ENCODE measurements around the gene CASZ1. TPM values are rescaled to one million over a fixed set of nuclear protein-coding genes. Genes with fewer than 3 reads are reported as not detected.

CASZ1 gene
- polyA plus RNA-seq, 3 donors, result 14.0 to 14.6 (median 14.1) TPM

GRCh38 chr1:10756842-10757241, 39.6 kb downstream of the CASZ1 start:
- DNase-seq (ENCODE audit: low read depth in 3 of 3, low spot score in 2 of 3), result no peak

GRCh38 chr1:10755970-10756521, 40.4 kb downstream of the CASZ1 start:
- peak in 1 of 3 donors; percentile 50 for DNase-seq (ENCODE audit: low read depth in 3 of 3, low spot score in 2 of 3)

GRCh38 chr1:10754568-10755329, 41.7 kb downstream of the CASZ1 start:
- DNase-seq (ENCODE audit: low read depth in 3 of 3, low spot score in 2 of 3), result no peak

GRCh38 chr1:10753299-10753698, 43.1 kb downstream of the CASZ1 start:
- DNase-seq (ENCODE audit: low read depth in 3 of 3, low spot score in 2 of 3), result no peak

GRCh38 chr1:10751561-10752085, 44.8 kb downstream of the CASZ1 start:
- DNase-seq (ENCODE audit: low read depth in 3 of 3, low spot score in 2 of 3), result no peak

DNA sequence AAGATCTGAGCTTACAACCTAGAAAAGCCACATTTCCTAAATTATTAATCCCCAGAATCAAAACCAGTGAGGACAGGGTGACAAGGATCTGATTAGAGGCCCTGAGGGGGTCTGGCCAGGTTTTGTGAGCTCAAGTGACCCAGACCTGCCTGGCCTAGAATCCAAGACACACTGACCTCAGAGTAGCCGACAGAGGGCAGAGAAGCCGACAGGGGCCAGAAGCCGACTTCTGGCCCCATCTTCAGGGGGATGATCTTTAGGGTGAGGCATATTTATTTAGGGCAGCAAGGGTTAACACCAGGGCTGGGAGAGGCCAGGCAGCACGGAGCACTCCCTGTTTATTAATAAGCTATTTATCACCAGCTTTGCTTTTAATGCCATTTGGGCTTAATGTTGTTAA, 45.3 kb downstream of the CASZ1 start:
- no peak for DNase-seq (ENCODE audit: low read depth in 3 of 3, low spot score in 2 of 3)

GRCh38 chr1:10745886-10746455, 50.5 kb downstream of the CASZ1 start:
- no peak for DNase-seq (ENCODE audit: low read depth in 3 of 3, low spot score in 2 of 3)

GRCh38 chr1:10745383-10745782, 51.1 kb downstream of the CASZ1 start:
- no peak for DNase-seq (ENCODE audit: low read depth in 3 of 3, low spot score in 2 of 3)

GRCh38 chr1:10744654-10745238, 51.7 kb downstream of the CASZ1 start:
- no peak for DNase-seq (ENCODE audit: low read depth in 3 of 3, low spot score in 2 of 3)

DNA sequence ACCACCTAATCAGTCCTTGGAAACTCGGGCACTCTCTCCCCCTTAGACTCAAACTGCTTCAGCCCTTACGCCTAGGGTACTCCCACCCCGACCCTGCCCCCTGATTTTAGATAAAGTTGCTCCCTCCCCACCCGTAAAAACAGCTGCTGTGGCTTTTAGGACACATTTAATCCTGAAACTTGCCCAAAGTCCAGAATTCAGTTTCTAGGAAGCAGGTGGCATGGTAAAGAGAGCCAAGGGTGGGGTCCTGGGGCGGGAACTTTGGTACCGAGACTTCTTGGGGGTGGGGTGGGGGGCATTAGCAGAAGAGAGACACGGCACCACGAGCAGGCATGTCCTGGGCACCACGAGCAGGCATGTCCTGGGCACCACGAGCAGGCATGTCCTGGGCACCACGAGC, 52.4 kb downstream of the CASZ1 start:
- no peak for DNase-seq (ENCODE audit: low read depth in 3 of 3, low spot score in 2 of 3)

DNA sequence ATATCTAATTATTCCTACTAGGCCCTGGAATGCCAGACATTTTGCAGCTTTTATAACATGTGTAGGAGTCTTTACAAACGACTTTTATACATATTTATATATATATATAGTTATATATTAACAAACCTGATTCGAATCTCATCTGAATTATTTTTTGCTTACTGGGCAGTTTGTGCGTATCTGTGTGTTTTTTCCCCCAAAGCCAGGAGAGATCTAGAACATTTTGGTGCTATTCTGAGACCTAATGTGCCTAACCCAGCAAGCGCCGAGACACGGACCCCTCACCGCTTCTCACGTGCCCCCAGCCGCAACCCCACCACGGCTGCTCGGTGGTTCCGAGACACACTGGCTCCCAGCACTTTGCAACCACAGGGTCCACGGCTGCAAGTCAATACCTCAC, 54.8 kb downstream of the CASZ1 start:
- no peak for DNase-seq (ENCODE audit: low read depth in 3 of 3, low spot score in 2 of 3)

GRCh38 chr1:10740123-10740522, 56.3 kb downstream of the CASZ1 start:
- DNase-seq (ENCODE audit: low read depth in 3 of 3, low spot score in 2 of 3), result no peak

DNA sequence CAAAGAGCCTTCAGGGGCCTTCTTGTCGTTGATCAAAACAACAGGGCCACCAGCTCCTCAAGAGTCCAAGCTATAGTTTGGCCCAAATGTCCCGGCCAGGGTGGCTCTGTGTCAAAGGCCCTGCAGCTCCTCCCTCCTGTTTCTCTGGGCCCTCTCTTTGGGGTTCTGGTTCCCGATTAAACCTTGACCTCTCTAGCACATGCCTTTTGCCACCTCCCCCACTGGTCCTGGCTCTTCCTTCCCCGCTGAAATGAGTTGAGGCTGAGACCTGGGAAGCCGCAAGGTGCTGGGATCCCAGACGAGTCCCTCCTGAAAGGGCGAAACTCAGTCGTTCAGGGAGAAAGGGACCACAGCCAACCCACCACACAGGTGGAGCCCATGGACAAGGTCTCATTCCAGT, 56.9 kb downstream of the CASZ1 start:
- no peak for DNase-seq (ENCODE audit: low read depth in 3 of 3, low spot score in 2 of 3)

DNA sequence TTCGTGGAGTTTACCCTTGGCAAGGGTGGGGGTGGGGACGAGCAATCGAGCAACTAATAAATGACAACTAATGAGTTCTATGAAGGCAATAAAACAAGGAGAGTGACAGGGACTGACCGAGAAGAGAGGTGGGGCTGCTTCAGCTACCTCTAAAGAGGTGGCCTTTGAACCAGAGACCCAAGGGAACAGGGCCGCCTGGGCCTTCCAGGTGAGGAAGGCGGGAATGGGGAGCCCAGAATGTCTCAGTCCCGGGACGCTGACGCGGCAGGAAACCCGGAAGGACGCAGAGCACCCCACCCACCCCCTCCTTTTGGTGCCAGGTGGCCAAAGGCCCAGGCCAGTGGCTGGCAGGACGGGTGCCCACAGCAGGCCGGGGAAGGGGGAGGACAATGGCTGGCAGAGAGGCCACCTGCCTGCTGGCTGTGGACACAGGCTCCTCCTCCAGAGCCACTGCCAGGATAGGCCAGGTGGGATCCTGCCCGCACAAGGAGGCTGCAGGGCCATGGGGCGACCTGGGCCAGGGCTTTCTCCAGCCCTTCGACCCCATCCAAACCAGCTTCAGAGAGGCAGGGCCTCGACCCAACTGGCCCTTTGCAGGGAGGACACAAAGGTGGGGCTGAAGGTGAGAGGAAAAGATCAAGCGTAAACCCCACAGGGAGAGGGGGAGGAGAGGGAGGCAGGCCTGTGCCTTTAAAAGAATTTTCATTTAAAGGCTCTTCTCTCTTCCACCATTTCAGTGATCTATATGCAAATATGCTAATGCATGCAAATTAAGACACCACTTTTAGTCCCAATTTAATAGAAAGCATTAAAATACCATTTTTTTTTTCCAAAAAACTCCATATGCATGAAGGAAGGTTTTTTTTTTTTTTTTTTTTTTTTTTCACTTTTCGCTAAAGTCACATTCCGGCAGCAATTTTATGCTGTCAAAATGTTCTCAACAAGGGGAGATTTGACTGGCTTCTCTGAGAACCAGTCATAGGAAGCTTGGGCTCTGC, 58.1 kb downstream of the CASZ1 start:
- no peak for DNase-seq (ENCODE audit: low read depth in 3 of 3, low spot score in 2 of 3)

GRCh38 chr1:10737651-10738050, 58.8 kb downstream of the CASZ1 start:
- DNase-seq (ENCODE audit: low read depth in 3 of 3, low spot score in 2 of 3), result no peak

GRCh38 chr1:10736634-10737586, 59.5 kb downstream of the CASZ1 start:
- DNase-seq (ENCODE audit: low read depth in 3 of 3, low spot score in 2 of 3), result no peak

DNA sequence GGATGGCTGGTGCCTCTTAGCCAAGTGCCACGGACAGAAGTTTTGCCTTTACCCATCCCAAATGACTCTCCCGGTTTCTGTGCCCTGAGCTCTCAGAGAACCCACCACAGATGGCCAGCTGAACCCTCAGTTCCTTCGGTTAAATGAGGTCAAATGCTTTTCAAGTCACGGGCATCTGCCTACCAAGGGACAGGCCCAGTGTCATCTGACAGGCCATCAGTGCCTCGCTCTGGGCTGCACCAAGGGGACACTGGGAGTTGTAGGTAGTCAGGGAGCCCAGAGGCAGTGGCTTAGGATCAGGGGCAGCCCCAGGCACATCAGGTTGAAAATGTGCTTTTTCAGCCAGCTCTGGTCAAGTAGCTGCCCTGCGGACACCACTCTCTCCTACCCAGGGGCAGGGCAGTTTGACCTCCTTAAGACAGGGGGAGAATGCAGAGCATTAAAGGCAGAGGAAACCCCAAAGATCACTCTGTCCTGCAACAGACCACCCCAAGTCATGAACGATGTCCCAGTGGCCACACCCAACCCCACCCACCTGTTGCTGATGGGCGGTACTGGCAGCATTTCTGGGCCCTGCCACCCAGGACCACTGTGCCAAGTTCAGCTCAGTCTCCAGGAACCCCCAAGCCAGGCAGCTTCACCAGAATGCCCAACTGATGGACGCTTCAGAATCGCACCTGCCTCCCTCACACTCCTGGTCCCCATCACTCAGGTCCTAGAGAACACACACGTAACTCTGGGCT, 60.7 kb downstream of the CASZ1 start:
- no peak for DNase-seq (ENCODE audit: low read depth in 3 of 3, low spot score in 2 of 3)

- DNase-seq (ENCODE audit: low read depth in 3 of 3, low spot score in 2 of 3), result no peak
These were observed 61.4 kb downstream of the CASZ1 start for GRCh38 chr1:10734962-10735544.
